NCI-H1930 (cell line): ENCODE measurements around the gene TM4SF4.

ENCODE experiments used
- DNase-seq, 2 experiments: peaks; one replicate each; lab custom pipeline; 2025; lab: John Stamatoyannopoulos, UW

The TM4SF4 gene

DNA sequence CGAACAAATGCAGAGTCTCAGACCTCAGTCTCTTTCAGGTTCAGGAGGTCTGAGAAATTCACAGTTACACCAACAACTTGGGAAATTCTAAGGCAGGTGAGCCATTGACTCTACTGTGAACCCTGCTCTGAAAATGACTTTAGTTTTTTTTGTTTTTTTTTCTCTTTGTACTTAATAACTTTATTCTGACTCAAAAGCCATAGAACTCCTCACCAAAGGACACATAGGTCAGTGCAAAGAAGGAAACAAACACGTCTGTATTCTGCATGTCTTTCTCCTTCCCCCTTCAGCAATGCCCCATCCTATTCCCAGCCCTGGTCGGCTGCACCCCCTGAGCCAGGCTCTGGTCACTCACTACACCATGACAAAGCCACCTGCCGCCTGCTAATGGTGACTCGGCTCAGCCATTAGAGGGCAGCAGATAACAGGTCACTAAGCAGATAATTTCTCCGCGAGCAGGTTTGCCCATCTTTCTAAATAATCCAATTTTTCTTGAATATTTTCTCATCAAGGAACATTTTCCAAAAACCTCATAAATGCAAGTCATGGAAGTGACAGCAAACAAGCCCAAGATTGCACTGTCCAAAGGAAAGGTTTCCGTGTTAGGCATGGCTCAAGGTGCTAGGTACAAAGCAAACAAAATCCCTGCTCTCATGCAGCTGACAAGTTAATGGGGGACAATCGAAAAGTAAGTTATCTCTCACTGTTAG lies 37.7 kb downstream of the TM4SF4 start:
- peak; percentile 33 to 57 for DNase-seq

DNA sequence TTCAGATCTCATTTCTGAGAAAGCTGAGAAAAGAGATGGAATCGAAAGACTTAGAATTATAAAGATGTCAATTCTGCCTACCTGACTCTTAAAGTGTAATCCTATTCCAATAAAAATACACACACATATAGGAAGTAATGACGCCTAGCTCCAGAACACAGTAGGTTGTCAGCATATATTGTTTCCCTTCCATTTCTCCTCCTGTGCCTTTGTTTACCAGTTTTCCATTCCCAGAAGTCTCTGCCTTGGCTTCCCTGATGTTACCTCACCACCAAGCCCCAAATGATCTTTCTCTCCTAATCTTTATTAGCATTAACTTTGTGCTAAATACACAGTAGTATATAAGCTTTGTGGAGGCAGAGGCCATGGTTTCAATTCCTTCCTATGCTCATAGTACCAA lies 40.0 kb downstream of the TM4SF4 start:
- no peak for DNase-seq

DNA sequence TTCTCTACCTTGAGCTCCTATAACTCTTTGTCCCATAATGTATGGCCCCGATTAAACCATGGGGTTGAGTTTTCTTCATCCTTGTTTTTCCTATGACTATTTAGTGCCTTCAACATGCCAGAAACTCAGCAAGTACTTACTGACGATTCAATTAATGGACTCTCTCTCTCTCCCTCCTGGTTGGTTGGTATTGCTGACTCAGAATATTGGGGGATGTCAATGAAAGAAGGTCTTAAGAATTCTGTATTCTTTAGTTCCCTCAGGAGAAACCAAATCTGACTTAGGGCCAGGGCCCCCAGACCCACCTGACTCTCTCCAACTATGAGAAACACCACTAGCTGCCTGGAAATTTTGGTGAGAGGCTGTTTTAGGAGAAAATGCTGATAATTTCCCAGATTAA lies 40.8 kb downstream of the TM4SF4 start:
- no peak for DNase-seq

DNA sequence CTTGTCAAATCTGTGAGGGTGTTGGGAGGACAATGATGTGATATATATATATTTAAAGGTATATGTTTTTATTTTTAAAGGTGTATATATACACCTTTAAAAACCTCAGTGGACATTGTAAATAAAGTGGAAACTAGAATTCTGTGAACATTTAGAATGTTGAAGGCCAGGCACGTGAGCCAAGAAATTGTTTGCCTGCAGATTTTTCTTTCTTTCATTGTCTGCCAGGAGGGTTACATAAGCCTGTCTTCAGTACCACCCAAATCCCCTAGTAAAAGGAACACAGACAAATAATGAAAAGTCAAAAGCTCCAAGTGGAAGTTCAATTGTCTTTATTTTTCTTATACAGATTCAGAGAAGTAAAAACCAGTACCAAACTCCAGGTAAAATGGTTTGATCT lies 42.4 kb downstream of the TM4SF4 start:
- DNase-seq, result no peak

DNA sequence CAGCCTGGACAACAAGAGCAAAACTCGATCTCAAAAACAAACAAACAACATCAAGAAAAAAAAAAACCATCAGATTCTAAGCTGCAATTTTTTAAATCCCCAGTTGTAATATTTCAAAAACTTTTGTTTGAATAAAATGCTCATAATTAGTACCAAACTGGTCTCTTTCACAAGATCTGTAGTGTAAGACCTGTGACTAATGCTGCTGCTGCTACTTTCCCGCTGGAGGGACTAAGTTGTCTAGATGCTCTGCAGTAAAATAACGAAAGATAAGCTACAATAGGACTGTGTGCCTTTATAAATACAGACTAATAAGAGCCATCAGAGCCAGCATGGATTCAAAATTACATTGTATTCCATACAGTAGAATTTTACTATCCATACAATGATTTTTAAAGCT lies 45.4 kb downstream of the TM4SF4 start:
- DNase-seq, result no peak

DNA sequence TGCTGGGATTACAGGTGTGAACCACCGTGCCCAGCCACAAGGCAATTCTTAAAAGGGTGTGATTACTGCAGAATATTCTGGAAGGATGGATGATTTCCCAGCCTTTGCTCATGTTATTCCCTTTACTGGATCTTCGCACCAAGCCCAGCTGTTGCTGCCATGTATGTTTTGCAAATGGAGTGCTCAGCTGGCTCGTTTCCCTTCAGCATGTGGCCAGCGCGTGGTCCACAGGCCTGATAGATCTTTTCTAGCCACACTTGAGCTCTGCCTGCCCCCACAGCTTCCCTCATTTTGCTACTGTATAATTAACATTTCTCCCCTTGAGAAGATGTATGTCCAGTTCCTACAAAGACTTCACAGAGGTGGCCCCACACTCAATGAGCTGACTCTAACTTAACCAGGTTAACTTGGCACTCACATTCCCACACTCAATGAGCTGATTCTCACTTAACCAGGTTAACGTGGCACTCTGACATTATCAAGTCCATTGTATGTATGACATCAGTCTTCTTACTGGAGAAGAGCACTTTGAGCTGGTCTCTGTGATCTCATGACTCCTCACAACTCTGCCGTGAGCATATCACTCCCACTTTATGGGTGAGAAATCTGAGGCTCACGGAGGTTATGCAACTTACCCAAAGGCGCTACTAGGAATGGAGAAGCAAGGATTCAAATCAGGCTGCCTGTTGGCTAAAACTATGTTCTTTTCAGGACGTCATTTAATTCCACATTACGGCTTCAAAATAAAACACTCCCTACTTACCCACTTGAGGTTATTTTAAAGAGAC lies 49.2 kb downstream of the TM4SF4 start:
- DNase-seq, result no peak

DNA sequence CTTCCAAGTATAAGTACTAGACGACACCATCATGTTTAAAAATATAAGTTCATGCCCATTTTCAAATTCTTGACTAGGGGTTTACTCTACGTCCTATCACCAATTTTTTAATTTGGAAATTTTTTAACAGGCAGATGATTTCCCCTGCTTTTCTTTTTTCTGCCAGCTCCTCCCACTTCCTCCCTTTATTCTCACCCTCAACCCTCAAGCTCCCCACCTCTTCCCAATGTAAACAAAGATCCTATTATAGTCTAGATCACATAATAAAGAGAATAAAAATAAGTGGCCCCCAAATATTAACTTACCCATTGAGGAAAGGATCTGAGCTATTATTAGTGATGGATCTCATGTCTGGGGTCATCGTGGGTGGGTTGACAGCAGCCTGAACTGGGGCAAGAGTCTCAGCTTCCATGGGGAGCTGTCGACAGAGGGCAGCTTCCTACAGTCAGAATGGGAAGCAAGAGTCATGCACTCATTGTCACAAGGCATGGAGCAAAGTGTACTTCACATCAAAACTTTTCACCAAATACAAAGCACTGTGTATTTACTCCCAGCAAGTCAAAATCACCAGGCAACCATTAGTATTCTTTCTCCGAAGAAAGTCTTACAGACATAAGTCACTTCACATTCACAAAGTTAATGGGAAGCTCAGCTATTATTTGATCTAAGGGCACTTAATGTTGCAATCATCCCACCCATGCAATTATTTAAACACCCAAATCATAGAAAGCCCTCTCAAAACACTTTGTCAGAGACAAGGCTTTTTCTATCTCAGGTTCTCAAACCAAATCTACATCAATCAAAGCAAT lies 53.2 kb downstream of the TM4SF4 start:
- no peak for DNase-seq

DNA sequence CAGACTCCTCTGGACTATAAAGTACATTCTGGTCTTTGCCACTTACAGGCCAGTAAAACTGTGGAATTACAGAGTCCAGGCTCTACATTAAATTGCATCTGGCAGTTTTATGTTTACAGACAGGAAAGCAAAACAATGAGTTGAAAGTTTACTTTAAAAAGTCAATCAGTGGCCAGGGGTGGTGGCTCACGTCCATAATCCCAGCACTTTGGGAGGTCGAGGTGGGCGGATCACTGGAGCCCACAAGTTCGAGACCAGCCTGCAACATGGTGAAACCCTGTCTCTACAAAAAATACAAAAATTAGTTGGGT lies 53.8 kb downstream of the TM4SF4 start:
- no peak for DNase-seq

DNA sequence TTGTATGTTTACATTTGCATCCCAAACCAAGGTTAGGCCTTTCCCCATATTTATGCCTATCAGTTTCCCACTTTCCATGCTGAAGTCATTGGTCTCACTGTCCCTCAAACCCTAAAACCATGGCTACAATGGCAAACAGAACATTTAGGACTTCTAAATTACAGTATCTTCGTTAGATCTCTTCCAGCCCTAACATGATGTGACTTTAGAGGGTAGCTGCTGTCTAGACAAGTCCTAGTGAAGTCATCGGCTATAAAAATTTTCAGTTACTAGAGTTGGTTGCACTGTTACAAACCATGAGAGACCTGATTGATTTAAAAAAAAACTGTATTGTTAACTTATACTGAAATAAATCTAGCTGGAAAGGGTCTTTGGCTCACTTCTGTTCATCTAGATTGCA lies 54.6 kb downstream of the TM4SF4 start:
- no peak for DNase-seq

DNA sequence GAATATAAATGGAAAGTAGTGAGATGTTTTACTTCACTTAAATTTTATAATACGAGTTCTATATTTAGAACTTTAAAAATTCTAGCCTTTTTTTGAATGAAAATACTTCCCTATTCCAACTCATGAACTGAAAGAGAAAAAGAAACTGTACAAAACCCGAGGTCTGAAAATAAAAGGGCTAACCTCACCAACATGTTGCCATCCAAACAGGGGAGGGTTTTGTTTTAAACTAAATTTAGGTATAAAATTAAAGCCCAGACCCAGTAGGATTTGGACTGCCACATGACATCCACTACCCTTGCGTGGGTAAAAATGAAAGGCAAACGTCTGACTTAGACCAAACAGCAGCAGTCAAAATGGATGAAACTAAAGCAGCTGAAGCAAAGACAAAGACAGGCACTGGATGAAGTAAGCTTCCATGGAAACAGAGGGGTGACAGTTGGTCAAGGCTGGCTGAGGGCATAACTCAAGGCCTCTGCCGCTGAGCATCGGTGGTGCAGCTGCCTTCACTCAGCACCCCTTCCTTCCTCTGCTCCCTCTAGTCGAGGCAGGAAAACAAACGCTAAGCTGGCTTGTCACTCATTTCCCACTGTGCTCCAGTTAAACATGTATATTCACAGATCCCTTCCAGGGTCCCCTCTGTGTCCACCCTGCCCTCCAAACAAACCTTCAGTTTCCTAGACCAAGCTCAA lies 58.1 kb downstream of the TM4SF4 start:
- DNase-seq, result no peak

DNA sequence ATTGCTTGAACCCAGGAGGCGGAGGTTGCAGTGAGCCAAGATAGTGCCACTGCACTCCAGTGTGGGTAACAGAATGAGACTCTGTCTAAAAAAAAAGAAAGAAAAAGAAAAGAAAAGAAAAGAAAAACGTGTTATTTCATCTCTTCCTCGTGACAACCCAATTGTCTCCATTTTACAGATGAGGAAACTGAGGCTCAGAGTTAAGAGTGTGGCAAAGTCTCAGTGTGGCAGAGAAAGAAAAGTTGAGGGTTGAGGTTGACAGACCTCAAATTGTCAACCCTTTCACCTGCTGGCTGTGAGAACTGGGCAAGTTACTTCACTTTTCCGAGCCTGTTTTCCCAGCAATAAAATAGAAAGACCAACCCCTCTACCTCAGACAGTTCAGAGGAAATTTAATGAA lies 59.6 kb downstream of the TM4SF4 start:
- DNase-seq, result no peak

DNA sequence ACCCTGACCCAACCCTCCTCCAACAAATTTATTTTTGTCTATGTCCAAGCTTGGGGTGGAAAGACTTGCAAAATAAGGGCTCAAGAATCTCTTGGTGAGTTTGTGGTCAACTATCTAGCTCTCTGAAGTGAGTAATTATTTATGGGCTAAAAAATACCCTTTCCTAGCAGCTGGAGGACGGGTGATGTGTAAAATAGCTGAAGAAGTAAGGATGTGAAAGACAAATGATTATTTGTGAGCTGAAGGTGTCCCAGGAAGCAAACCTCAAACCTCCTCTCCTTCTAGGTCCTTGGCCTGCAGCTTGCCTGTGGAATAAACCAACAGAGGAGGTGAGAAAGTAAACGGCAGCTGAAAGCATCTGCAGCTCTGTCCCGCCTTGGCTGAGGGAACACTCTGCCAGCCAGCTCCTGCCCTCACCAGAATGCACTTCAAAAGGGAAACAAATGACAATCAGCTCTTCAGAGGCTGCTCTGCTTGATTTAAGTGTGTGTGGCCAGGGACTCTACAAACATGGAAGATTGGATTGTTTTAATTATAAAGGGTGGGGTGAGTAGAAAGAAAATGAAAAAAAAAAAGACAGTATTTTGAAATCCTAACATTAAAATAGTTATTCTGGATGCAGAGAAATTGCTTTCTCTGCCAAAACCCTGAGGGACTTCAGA lies 60.3 kb downstream of the TM4SF4 start:
- peak; percentile 49 to 56 for DNase-seq

DNA sequence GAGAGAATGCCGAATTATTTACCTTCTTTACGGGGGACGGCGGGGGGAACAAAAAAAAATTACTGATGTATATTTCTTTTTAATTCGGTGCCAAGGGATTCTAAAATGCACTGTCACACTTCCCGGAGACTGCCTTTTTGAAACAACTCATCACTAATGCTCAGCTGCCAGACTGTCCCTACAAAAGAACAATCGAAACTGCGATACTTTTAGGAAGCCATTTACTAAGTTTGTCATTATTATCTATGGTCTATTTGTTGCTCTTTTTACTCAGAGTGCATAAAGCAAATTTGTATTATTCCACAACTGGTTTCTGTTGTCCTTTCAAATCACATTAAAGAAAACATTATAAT lies 60.8 kb downstream of the TM4SF4 start:
- DNase-seq, result peak in 1 of 2 experiments; percentile 56

DNA sequence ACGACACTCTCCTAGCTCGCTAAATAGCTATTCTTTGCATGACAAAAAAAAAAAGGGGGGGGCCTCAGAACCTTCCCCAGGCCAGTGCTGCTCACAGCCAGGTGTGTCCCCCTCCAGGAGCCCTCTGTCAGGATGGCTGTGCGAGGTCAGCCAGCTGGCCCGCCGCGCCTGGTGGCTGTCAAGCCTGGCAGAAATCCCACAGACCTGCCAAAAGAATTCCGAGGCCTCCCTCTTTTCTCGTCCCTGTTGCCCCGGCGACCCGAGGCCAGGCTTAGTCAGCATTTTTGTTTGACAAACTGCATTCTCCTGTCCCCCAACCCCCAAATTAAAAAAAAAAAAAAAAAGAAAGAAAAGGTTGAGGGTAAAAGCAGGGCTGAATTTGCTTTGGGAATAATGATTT lies 61.9 kb downstream of the TM4SF4 start:
- DNase-seq, result no peak

DNA sequence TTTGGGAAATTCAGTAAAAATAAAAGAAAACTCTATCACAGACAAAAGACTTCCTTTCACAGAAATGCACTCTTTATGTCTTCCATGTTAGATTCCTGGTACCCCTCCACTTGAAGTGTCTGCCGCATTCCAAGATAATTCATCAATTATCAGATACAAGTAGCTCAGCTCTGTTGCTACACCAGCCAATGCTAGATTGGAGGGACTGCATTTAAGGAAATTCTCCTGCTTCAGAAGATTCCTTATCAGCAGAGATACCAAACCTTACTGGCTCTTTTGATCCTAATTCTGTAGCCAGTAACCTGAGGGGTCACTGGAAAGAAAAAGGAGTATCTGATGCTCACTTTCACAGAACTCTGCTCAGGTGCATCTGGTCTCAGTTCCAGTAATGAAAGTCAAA lies 63.9 kb downstream of the TM4SF4 start:
- no peak for DNase-seq

DNA sequence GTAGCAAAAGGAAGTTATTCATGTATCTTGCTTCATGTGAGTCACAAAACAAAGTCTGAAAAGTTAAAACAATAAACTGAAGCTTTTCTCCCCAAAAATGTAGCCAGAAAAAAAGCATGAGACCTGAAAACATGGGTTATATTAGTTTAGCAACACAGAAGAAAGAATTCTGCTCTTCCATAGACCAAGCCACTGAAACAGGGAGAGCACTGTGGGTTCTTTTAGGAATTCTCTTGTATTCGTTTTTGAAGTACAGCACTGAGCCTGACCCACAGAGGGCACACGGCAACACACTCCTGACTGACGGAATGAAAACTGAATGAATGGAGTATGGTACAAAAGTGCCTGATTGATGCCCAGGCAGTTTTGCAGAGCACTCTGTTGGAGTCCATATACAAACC lies 66.6 kb downstream of the TM4SF4 start:
- no peak for DNase-seq

DNA sequence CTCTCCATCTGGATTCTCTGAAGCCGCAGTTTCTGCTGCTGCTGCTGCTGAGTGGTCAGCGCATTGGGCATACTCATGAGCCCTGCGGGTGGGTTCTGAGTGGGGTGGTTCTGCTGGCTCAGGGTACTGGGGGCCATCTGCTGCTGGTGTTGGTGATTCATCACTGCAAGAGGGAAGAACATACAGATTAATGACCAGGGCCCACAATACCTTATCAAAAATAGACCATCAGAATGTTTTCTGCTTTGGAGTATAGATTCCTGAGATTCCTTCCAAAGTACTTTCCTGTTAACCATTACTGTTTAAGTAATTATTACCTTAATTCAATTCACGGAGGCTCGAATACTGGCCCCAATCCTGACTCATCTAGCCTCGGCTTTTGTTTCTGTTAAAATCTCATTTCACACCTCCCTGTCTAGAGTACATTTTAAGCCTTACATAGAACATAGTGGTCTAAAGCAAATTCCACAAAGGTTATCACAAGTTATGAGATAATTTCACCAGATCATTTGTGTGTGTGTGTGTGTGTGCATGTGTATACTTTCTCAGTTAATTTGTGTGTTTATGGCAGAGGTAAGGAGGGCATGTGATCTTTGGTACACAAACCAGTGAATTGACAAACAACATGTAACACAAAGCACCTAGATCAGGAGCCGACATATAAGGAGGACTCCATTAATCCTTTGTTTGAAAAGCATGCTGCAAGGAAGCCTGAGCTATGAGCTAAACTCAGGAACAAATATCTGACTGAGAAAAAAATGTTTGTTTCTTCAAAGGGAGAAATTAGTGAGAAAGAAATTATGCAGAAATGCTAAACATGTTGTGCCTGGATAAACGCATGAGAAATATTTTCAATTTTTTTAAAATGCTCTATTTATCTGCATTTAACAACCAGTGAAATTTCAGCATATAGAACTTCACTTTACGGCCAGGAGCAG lies 68.1 kb downstream of the TM4SF4 start:
- peak in 1 of 2 experiments; percentile 6 for DNase-seq

DNA sequence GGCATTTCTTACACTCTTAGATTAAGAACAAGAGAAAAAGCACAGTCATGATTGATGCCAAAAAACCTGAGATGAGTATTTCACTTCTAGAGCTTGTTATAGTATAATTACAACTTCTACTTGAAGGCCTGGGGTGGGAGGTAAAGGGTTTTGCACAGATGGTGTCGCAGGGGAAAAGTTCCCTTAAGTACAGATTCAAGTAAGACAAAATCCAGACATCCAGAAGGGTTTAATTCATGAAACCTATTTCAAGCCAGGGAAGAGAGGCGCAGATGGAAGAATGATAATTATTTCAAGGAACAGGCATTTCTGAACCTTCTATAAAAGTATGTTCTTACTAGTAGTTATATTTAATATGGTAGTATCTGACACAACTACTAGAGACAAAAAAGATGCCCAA lies 70.6 kb downstream of the TM4SF4 start:
- no peak for DNase-seq

DNA sequence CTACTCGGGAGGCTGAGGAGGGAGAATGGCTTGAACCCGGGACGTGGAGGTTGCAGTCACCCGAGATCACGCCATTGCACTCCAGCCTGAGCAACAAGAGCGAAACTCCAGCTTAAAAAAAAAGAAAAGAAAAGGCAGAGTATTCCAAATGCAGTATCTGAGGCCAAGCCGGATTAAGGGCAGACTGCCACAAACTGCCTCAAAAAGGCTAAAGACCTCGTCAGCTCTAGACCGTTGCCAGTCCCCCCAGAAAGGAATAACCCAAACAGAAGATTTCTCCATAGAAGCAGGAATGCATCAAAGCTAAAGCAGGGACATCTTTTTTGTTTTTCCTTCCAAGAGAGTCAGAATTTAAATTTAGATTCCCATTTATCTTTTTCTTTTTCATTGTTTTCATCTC lies 72.9 kb downstream of the TM4SF4 start:
- DNase-seq, result no peak

DNA sequence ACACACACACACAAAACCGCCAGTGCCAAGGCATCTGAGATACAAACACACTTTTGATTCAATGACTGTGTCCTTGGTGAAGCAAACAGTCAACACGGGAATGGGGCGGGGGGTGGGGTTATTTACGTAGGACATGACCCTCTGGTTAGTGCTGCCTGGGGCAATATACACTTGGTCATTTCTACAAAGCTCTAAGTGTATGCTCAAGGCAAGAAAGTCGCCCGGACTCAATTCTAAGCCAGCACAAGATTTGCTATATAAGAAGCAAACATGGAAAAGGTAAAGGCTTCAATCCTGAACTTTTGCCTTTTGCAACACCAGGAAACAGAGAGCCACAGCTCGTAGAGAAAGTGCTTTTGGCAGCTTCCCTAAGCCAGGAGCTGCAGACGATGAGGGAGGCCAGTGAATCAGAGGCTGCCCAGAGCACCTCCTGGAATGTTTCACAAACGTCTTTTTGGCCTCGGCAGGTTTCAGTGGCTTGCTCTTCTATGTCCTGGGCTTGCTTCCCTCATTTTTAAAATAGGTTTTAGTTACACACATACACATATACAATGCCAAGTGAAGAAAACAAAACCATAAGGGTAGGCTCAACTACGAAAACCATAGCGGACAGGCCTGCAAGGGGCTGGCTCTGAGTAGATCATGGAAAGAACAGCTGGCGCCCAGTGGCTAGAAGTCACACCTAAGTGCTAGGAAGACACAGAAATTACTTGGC lies 73.6 kb downstream of the TM4SF4 start:
- no peak for DNase-seq
